IMR-90 (cell line): ENCODE results near the gene TAF7. TPM values are rescaled to one million over a fixed set of nuclear protein-coding genes. Genes with fewer than 3 reads are reported as not detected.
A peak's percentile ranks its signal among the peaks of the same experiment; 100 is the strongest.

Experiments
- ATAC-seq: fragments of 200-7000 bp; cut with Tn5 transposase; 2 replicates; pipeline ENCODE4 v1.9.1; 2020; ENCODE audit warnings: low read depth, mild to moderate bottlenecking, moderate library complexity
- BruUV-seq: library from RNA; stranded (reverse); fragments of 400-500 nt; replicated peaks from 2 replicates; lab custom pipeline; 2021; lab: Mats Ljungman, UMichigan
- CTCF ChIA-PET: fragments of 300-600 bp; formaldehyde crosslinking; extraction: SDS; loops from one replicate; lab custom pipeline; 2021; ENCODE audit warnings: antibody characterized with exemption; lab: Yijun Ruan, JAX
- POLR2A ChIA-PET: fragments of 300-600 bp; sonication (Branson Sonifier 250); formaldehyde crosslinking; loops from one replicate; lab custom pipeline; 2022; ENCODE audit warnings: antibody characterized with exemption; ENCODE audit not compliant: unreplicated experiment; lab: Charles Lee
- DNase-seq: peaks from one replicate; pipeline ENCODE4 v3.0.0; 2013
- H2AFZ ChIP-seq: replicated peaks from 2 replicates; pipeline ENCODE3; 2013; ENCODE audit warnings: low read length, mild to moderate bottlenecking; ENCODE audit not compliant: poor library complexity
- H2AK5ac ChIP-seq: 2 replicates; pipeline ENCODE4 v1.6.1; 2013; ENCODE audit warnings: low read depth, low read length, inconsistent platforms
- H2AK9ac ChIP-seq: replicated peaks from 2 replicates; pipeline ENCODE3; 2013; ENCODE audit warnings: mild to moderate bottlenecking, low read depth, low read length, moderate library complexity; ENCODE audit not compliant: poor library complexity
- H2BK120ac ChIP-seq: 2 replicates; pipeline ENCODE4 v1.6.1; 2013; ENCODE audit warnings: low read depth, low read length, inconsistent platforms
- H2BK15ac ChIP-seq: 3 replicates; pipeline ENCODE4 v1.6.1; 2013; ENCODE audit warnings: low read depth, low read length, inconsistent platforms
- H2BK20ac ChIP-seq: 2 replicates; pipeline ENCODE4 v1.6.1; 2013; ENCODE audit warnings: low read depth, mild to moderate bottlenecking, inconsistent platforms, low read length, moderate library complexity
- H2BK5ac ChIP-seq: 2 replicates; pipeline ENCODE4 v1.6.1; 2013; ENCODE audit warnings: mild to moderate bottlenecking, low read depth, low read length, inconsistent platforms; ENCODE audit not compliant: poor library complexity, severe bottlenecking
- H3K14ac ChIP-seq: replicated peaks from 2 replicates; pipeline ENCODE4 v1.6.1; 2013; ENCODE audit warnings: low read depth, low read length, inconsistent platforms
- H3K18ac ChIP-seq: 2 replicates; pipeline ENCODE4 v1.6.1; 2013; ENCODE audit warnings: low read depth, low read length, control low read depth
- H3K23ac ChIP-seq: 2 replicates; pipeline ENCODE4 v1.6.1; 2013; ENCODE audit warnings: low read depth, low read length, inconsistent platforms
- H3K27ac ChIP-seq: 2 replicates; pipeline ENCODE4 v1.5.1; 2013; ENCODE audit warnings: mild to moderate bottlenecking, control low read depth, low read length; ENCODE audit not compliant: insufficient read depth
- H3K27me3 ChIP-seq: 2 replicates; pipeline ENCODE4 v1.6.1; 2013; ENCODE audit warnings: low read length; ENCODE audit not compliant: control insufficient read depth, insufficient read depth
- H3K36me3 ChIP-seq: 2 replicates; pipeline ENCODE4 v1.6.1; 2013; ENCODE audit warnings: low read length, mixed read lengths; ENCODE audit not compliant: control insufficient read depth, insufficient read depth
- H3K4ac ChIP-seq: 2 replicates; pipeline ENCODE4 v1.6.1; 2013; ENCODE audit warnings: low read depth, low read length, inconsistent platforms
- H3K4me1 ChIP-seq: 2 replicates; pipeline ENCODE4 v1.6.1; 2013; ENCODE audit warnings: low read length, mixed read lengths; ENCODE audit not compliant: control insufficient read depth, insufficient read depth
- H3K4me2 ChIP-seq: 2 replicates; pipeline ENCODE4 v1.6.1; 2013; ENCODE audit warnings: low read depth, mild to moderate bottlenecking, control low read depth, low read length, moderate library complexity
- H3K4me3 ChIP-seq: 2 replicates; pipeline ENCODE4 v1.5.1; 2013; ENCODE audit warnings: low read depth, mild to moderate bottlenecking, control low read depth, low read length, moderate library complexity; ENCODE audit not compliant: insufficient read depth
- H3K56ac ChIP-seq: 2 replicates; pipeline ENCODE4 v1.6.1; 2013; ENCODE audit warnings: low read length, inconsistent platforms; ENCODE audit not compliant: insufficient read depth; ENCODE audit errors: extremely low read depth
- H3K79me1 ChIP-seq, 2 experiments: 2 replicates each; pipeline ENCODE4 v1.6.1; 2013; ENCODE audit warnings: low read length in 2 of 2, inconsistent platforms in 1 of 2, low read depth in 1 of 2
- H3K9ac ChIP-seq: 2 replicates; pipeline ENCODE4 v1.6.1; 2013; ENCODE audit warnings: low read depth, low read length, control low read depth
- H3K9me1 ChIP-seq: 2 replicates; pipeline ENCODE4 v1.6.1; 2013; ENCODE audit warnings: low read length, inconsistent platforms; ENCODE audit not compliant: insufficient read depth
- H3K9me3 ChIP-seq: 2 replicates; pipeline ENCODE4 v1.6.1; 2013; ENCODE audit warnings: low read length; ENCODE audit not compliant: control insufficient read depth, insufficient read depth
- H4K20me1 ChIP-seq: 2 replicates; pipeline ENCODE4 v1.6.1; 2013; ENCODE audit warnings: low read length, inconsistent platforms; ENCODE audit not compliant: insufficient read depth
- H4K5ac ChIP-seq: 2 replicates; pipeline ENCODE4 v1.6.1; 2013; ENCODE audit warnings: mild to moderate bottlenecking, low read depth, low read length, control low read depth
- H4K8ac ChIP-seq, 2 experiments: 2 replicates each; pipeline ENCODE4 v1.6.1; 2013; ENCODE audit warnings: low read depth in 2 of 2, low read length in 2 of 2, control low read depth in 1 of 2, inconsistent platforms in 1 of 2
- H4K91ac ChIP-seq: 2 replicates; pipeline ENCODE4 v1.6.1; 2013; ENCODE audit warnings: low read depth, low read length, inconsistent platforms; ENCODE audit not compliant: insufficient read depth
- BHLHE40 ChIP-seq: fragments of 150-350 bp; IDR thresholded peaks from 2 replicates; pipeline ENCODE4 v1.6.1; 2016; ENCODE audit warnings: mild to moderate bottlenecking, low read depth, low read length
- CEBPB ChIP-seq: IDR thresholded peaks from 2 replicates; pipeline ENCODE4 v1.6.1; 2012; ENCODE audit warnings: low read depth, low read length, improper control_type of control experiment
- CHD1 ChIP-seq: IDR thresholded peaks from 2 replicates; pipeline ENCODE4 v1.6.1; 2012; ENCODE audit warnings: low read depth, low read length, improper control_type of control experiment
- CTCF ChIP-seq: conservative IDR thresholded peaks from 2 replicates; pipeline ENCODE4 v1.5.1; 2012; ENCODE audit warnings: mild to moderate bottlenecking, low read depth, low read length, improper control_type of control experiment
- ELK1 ChIP-seq: fragments of 150-350 bp; IDR thresholded peaks from 2 replicates; pipeline ENCODE4 v1.6.1; 2016; ENCODE audit warnings: low read depth, mild to moderate bottlenecking, low read length, moderate library complexity, borderline replicate concordance
- FOS ChIP-seq: fragments of 150-350 bp; IDR thresholded peaks from 2 replicates; pipeline ENCODE4 v1.6.1; 2016; ENCODE audit warnings: low read depth, low read length
- MAFK ChIP-seq: IDR thresholded peaks from 2 replicates; pipeline ENCODE4 v1.6.1; 2012; ENCODE audit warnings: low read depth, low read length, improper control_type of control experiment
- MXI1 ChIP-seq: IDR thresholded peaks from 2 replicates; pipeline ENCODE4 v1.6.1; 2012; ENCODE audit warnings: low read depth, mild to moderate bottlenecking, low read length, moderate library complexity, borderline replicate concordance
- NFE2L2 ChIP-seq: fragments of 150-350 bp; IDR thresholded peaks from 2 replicates; pipeline ENCODE4 v1.6.1; 2016; ENCODE audit warnings: low read depth, mild to moderate bottlenecking, low read length
- RAD21 ChIP-seq: IDR thresholded peaks from 2 replicates; pipeline ENCODE4 v1.6.1; 2012; ENCODE audit warnings: low read length, improper control_type of control experiment
- RCOR1 ChIP-seq: IDR thresholded peaks from 2 replicates; pipeline ENCODE4 v1.6.1; 2012; ENCODE audit warnings: mild to moderate bottlenecking, low read length, improper control_type of control experiment; ENCODE audit not compliant: insufficient replicate concordance
- RFX5 ChIP-seq: IDR thresholded peaks from 2 replicates; pipeline ENCODE4 v1.8.0; 2012; ENCODE audit warnings: low read depth, mild to moderate bottlenecking, low read length, moderate library complexity
- USF2 ChIP-seq: fragments of 150-350 bp; IDR thresholded peaks from 2 replicates; pipeline ENCODE4 v1.6.1; 2017; ENCODE audit warnings: mild to moderate bottlenecking, antibody characterized with exemption, low read length, low read depth
- WGBS, 2 experiments: methylation state at CpG; one replicate each; pipeline versions ENCODE4 v1.1.5 to v1.1.7; 2013; ENCODE audit warnings: missing lambda C conversion rate in 2 of 2; ENCODE audit not compliant: insufficient read length in 1 of 2; ENCODE audit errors: extremely low coverage in 2 of 2; 5-methylcytosine and 5-hydroxymethylcytosine counted together
- dilution Hi-C: fragments of 300-500 bp; cut with HindIII; formaldehyde crosslinking; loops from one replicate; pipeline ENCODE4 v1.14.3; 2018; ENCODE audit warnings: low sequenced_read_pairs; ENCODE audit not compliant: unreplicated experiment
- in situ Hi-C: fragments of 300-500 bp; cut with MboI; formaldehyde crosslinking; loops from 3 replicates; pipeline ENCODE4 v1.14.3; 2019; ENCODE audit warnings: low sequenced_read_pairs, inconsistent platforms, mixed read lengths
- intact Hi-C: fragments of 100-400 bp; cut with micrococcal nuclease; formaldehyde crosslinking; loops from 2 replicates; pipeline ENCODE4 v1.10.0; 2022
- polyA plus RNA-seq, 3 experiments: library from polyadenylated mRNA; depleted of rRNA; stranded (reverse); fragments of >200 nt; gene quantifications; 2 replicates each; pipeline ENCODE4 v1.2.3, GENCODE V29; 2012; ENCODE audit warnings: low replicate concordance in 1 of 3
- total RNA-seq: library from RNA; depleted of rRNA; stranded (reverse); fragments of >200 nt; gene quantifications from 2 replicates; pipeline ENCODE4 v1.2.3, GENCODE V29; 2012

The TAF7 gene
- total and polyA plus RNA-seq, 2 of the 4 experiments (the other 2 are of a cell fraction): 45.7 to 51.8 TPM

- no peak overlapping the region for H2AFZ ChIP-seq
- dilution Hi-C loops: no loop called here
- H3K4me1 ChIP-seq: no peaks in the 10 kb centered on the region
- H2AK9ac ChIP-seq: no peak overlapping the region
- no CpG with 5 or more reads among the region's 5 CpGs for WGBS, 2 experiments
- ChIA-PET POLR2A (no interaction called here), CTCF (no interaction called here)
- no peak overlapping the region for H3K56ac ChIP-seq
- no peak overlapping the region for H2BK15ac ChIP-seq
- no peak overlapping the region for H3K4me3 ChIP-seq
- no peak overlapping the region for H4K91ac ChIP-seq
- H3K9me1 ChIP-seq: no peaks in the 10 kb centered on the region
- H3K4me2 ChIP-seq: no peak overlapping the region
- H3K27me3 ChIP-seq: no peaks in the 10 kb centered on the region
- H3K27ac ChIP-seq: no peak overlapping the region
- intact Hi-C loops: no loop called here
- TSS peak; percentile 8 for BruUV-seq
- H4K20me1 ChIP-seq: no peaks in the 10 kb centered on the region
- DNase-seq: no peak
- ATAC-seq: no peak
- H3K79me1 ChIP-seq: no peaks in the 10 kb centered on the region
- H2AK5ac ChIP-seq: no peak overlapping the region
- H2BK20ac ChIP-seq: no peak overlapping the region
- H3K9ac ChIP-seq: no peak overlapping the region
- H3K14ac ChIP-seq: no peak overlapping the region
- no peak overlapping the region for H3K4ac ChIP-seq
- peaks cover 60% of the 10 kb centered on the region for H3K9me3 ChIP-seq
- peaks cover 3% of the 10 kb centered on the region; the same call in 1 of the 2 replicates for H3K36me3 ChIP-seq
- no peak overlapping the region for H4K5ac ChIP-seq
- H4K8ac ChIP-seq: no peak overlapping the region
- TF ChIP-seq NFE2L2 (no peak), ELK1 (no peak), RFX5 (no peak), RAD21 (no peak), USF2 (no peak), RCOR1 (no peak), BHLHE40 (no peak), FOS (no peak), MAFK (no peak), MXI1 (no peak), CTCF (no peak), CEBPB (no peak), CHD1 (no peak)
- no peak overlapping the region for H3K18ac ChIP-seq
- H2BK120ac ChIP-seq: no peak overlapping the region
- H2BK5ac ChIP-seq: no peak overlapping the region
- no peak overlapping the region for H3K23ac ChIP-seq
- in situ Hi-C loops: no loop called here
Observed at GRCh38 chr5:141356133-141356532, 35.5 kb upstream of the TAF7 start.
